Cardiac septum (tissue), 1 donor: ENCODE results near the gene OBP2B. TPM values are rescaled to one million over a fixed set of nuclear protein-coding genes. Genes with fewer than 3 reads are reported as not detected.
"Not testable (repeated sequence)": the region's sequence is repeated elsewhere in the genome, so short reads cannot be mapped to it uniquely, and the experiment has no call there.

ENCODE experiments used
- DNase-seq: peaks from one replicate; pipeline ENCODE4 v3.0.0-alpha.2; 2020; ENCODE audit warnings: low spot score
- intact Hi-C: fragments of 100-400 bp; cut with DNase I; formaldehyde crosslinking; loops from one replicate; pipeline ENCODE4 v1.14.0; 2022
- total RNA-seq: library from RNA; stranded (reverse); fragmentation: NEBNext Ultra II Directional; extraction: Animal tissue kit (Norgen Biotek cat#: 25700); gene quantifications from one replicate; pipeline ENCODE4 v1.2.1, GENCODE V29; 2021
- donor health status: DM: no; HTN: no; CAD: no.

OBP2B gene
- total RNA-seq, 1 donor from 2014 or later = not detected

- no peak for DNase-seq
- intact Hi-C loops = no loop called here
Observed at GRCh38 chr9:133181561-133181960, 27.5 kb downstream of the OBP2B start.

- intact Hi-C loops = no loop called here
- no peak for DNase-seq
Observed at GRCh38 chr9:133180953-133181352, 28.1 kb downstream of the OBP2B start.

- no peak for DNase-seq
- intact Hi-C loops = no loop called here
Observed at GRCh38 chr9:133173056-133173455, 36.0 kb downstream of the OBP2B start.

- intact Hi-C loops = no loop called here
- DNase-seq = no peak
Observed at GRCh38 chr9:133171161-133171961, 37.7 kb downstream of the OBP2B start.

- DNase-seq = no peak
- intact Hi-C loops = no loop called here
Observed at GRCh38 chr9:133170716-133171115, 38.3 kb downstream of the OBP2B start.

- intact Hi-C loops, DNase-seq: not testable (repeated sequence)
Observed at GRCh38 chr9:133169687-133170086, 39.4 kb downstream of the OBP2B start.

- no peak for DNase-seq
- intact Hi-C loops = no loop called here
Observed at GRCh38 chr9:133169102-133169501, 39.9 kb downstream of the OBP2B start.

- intact Hi-C loops = no loop called here
Observed at GRCh38 chr9:133168432-133168831, 40.6 kb downstream of the OBP2B start.

GRCh38 chr9:133167769-133168168 lies 41.3 kb downstream of the OBP2B start:
- intact Hi-C loops = no loop called here
- DNase-seq = no peak

More at GRCh38 chr9:133168432-133168831, 40.6 kb downstream of the OBP2B start:
- DNase-seq = no peak

GRCh38 chr9:133167096-133167730 lies 41.8 kb downstream of the OBP2B start:
- DNase-seq = no peak
- intact Hi-C loops = no loop called here

GRCh38 chr9:133166392-133166791 lies 42.7 kb downstream of the OBP2B start:
- intact Hi-C loops = no loop called here
- no peak for DNase-seq

GRCh38 chr9:133165452-133165730 lies 43.7 kb downstream of the OBP2B start:
- no peak for DNase-seq
- intact Hi-C loops = no loop called here

- intact Hi-C loops = no loop called here
- no peak for DNase-seq
Observed at GRCh38 chr9:133164191-133164590, 44.9 kb downstream of the OBP2B start.

- peak; percentile 91 for DNase-seq
- intact Hi-C loops = no loop called here
Observed at GRCh38 chr9:133163504-133164172, 45.4 kb downstream of the OBP2B start, which contains the start of gene GBGT1. GBGT1 (minus strand) TSS chr9:133163914; CDS start chr9:133162412, 1,502 bp downstream.

GRCh38 chr9:133162861-133163503 lies 46.1 kb downstream of the OBP2B start:
- no peak for DNase-seq
- intact Hi-C loops = no loop called here

- DNase-seq = no peak
- intact Hi-C loops = no loop called here
Observed at GRCh38 chr9:133161547-133161950, 47.5 kb downstream of the OBP2B start.

- no peak for DNase-seq
- intact Hi-C loops = no loop called here
Observed at GRCh38 chr9:133160742-133161546, 48.1 kb downstream of the OBP2B start.

GRCh38 chr9:133158695-133159094 lies 50.4 kb downstream of the OBP2B start:
- no peak for DNase-seq
- intact Hi-C loops = no loop called here
